Trophoblast cell (in vitro differentiated cells and primary cell): Measurements from ENCODE around the gene MAP3K15.
A peak's percentile ranks its signal among the peaks of the same experiment; 100 is the strongest.
"Not testable (repeated sequence)": the region's sequence is repeated elsewhere in the genome, so short reads cannot be mapped to it uniquely, and the experiment has no call there.

Experiments used
- DNase-seq, 2 donors: peaks; one replicate each; pipeline ENCODE4 v3.0.0-alpha.2; 2016
- H2AFZ ChIP-seq: 2 replicates; pipeline ENCODE4 v1.6.1; 2013; ENCODE audit warnings: low read length, moderate library complexity, mild to moderate bottlenecking; ENCODE audit not compliant: insufficient read depth, poor library complexity
- H2AK5ac ChIP-seq: 2 replicates; pipeline ENCODE4 v1.6.1; 2013; ENCODE audit warnings: mild to moderate bottlenecking, low read length
- H2BK120ac ChIP-seq: 2 replicates; pipeline ENCODE4 v1.6.1; 2013; ENCODE audit warnings: low read length, mild to moderate bottlenecking, moderate library complexity; ENCODE audit not compliant: insufficient read depth, poor library complexity
- H2BK12ac ChIP-seq: 2 replicates; pipeline ENCODE4 v1.6.1; 2013; ENCODE audit warnings: mild to moderate bottlenecking, low read length, moderate library complexity
- H2BK5ac ChIP-seq: 2 replicates; pipeline ENCODE4 v1.6.1; 2013; ENCODE audit warnings: low read length, low read depth, moderate library complexity, mild to moderate bottlenecking; ENCODE audit not compliant: poor library complexity
- H3K14ac ChIP-seq: 2 replicates; pipeline ENCODE4 v1.6.1; 2013; ENCODE audit warnings: mild to moderate bottlenecking, low read length
- H3K18ac ChIP-seq: 2 replicates; pipeline ENCODE4 v1.6.1; 2013; ENCODE audit warnings: mild to moderate bottlenecking, low read length
- H3K23ac ChIP-seq: 2 replicates; pipeline ENCODE4 v1.6.1; 2013; ENCODE audit warnings: low read length
- H3K27ac ChIP-seq: 2 replicates; pipeline ENCODE4 v1.5.1; 2013; ENCODE audit warnings: low read depth, mild to moderate bottlenecking, inconsistent platforms, low read length, moderate library complexity
- H3K27me3 ChIP-seq: 2 replicates; pipeline ENCODE4 v1.6.1; 2013; ENCODE audit warnings: inconsistent platforms, mild to moderate bottlenecking, low read length, moderate library complexity; ENCODE audit not compliant: insufficient read depth
- H3K36me3 ChIP-seq, 2 experiments: 1 replicate in 1 of 2; 2 replicates in 1 of 2; pipeline ENCODE4 v1.6.1; 2013; ENCODE audit warnings: low read length in 2 of 2, mild to moderate bottlenecking in 2 of 2, moderate library complexity in 1 of 2; ENCODE audit not compliant: insufficient read depth in 2 of 2, control insufficient read depth in 1 of 2
- H3K4ac ChIP-seq: 2 replicates; pipeline ENCODE4 v1.6.1; 2013; ENCODE audit warnings: low read depth, mild to moderate bottlenecking, low read length, moderate library complexity
- H3K4me1 ChIP-seq, 2 experiments: 1 replicate in 1 of 2; 2 replicates in 1 of 2; pipeline ENCODE4 v1.6.1; 2013; ENCODE audit warnings: low read length in 2 of 2, mild to moderate bottlenecking in 2 of 2, moderate library complexity in 1 of 2; ENCODE audit not compliant: insufficient read depth in 2 of 2, control insufficient read depth in 1 of 2
- H3K4me2 ChIP-seq: 2 replicates; pipeline ENCODE4 v1.6.1; 2013; ENCODE audit warnings: inconsistent platforms, mild to moderate bottlenecking, low read length, moderate library complexity
- H3K4me3 ChIP-seq: 2 replicates; pipeline ENCODE4 v1.5.1; 2013; ENCODE audit warnings: mild to moderate bottlenecking, low read depth, low read length, inconsistent platforms
- H3K79me1 ChIP-seq: one replicate; pipeline ENCODE4 v1.6.1; 2013; ENCODE audit warnings: low read length
- H3K79me2 ChIP-seq: 2 replicates; pipeline ENCODE4 v1.6.1; 2013; ENCODE audit warnings: low read length, mild to moderate bottlenecking; ENCODE audit not compliant: control insufficient read depth, insufficient read depth, poor library complexity
- H3K9ac ChIP-seq: 2 replicates; pipeline ENCODE4 v1.6.1; 2013; ENCODE audit warnings: mild to moderate bottlenecking, low read length
- H3K9me3 ChIP-seq: 2 replicates; pipeline ENCODE4 v1.6.1; 2013; ENCODE audit warnings: low read depth, mild to moderate bottlenecking, control low read depth, inconsistent platforms, low read length; ENCODE audit not compliant: insufficient read depth
- H4K12ac ChIP-seq: 2 replicates; pipeline ENCODE4 v1.6.1; 2013; ENCODE audit warnings: low read depth, mild to moderate bottlenecking, low read length, moderate library complexity
- H4K8ac ChIP-seq: 2 replicates; pipeline ENCODE4 v1.6.1; 2013; ENCODE audit warnings: low read depth, mild to moderate bottlenecking, low read length, moderate library complexity
- H4K91ac ChIP-seq: one replicate; pipeline ENCODE4 v1.6.1; 2013; ENCODE audit warnings: low read depth, mild to moderate bottlenecking, low read length, moderate library complexity
- WGBS: extraction: QIAGEN DNeasy Blood & Tissue Kit; methylation state at CpG from one replicate; pipeline ENCODE4 v1.1.7; 2013; ENCODE audit warnings: missing lambda C conversion rate; ENCODE audit not compliant: insufficient read length, insufficient coverage; ENCODE audit errors: extremely low coverage; 5-methylcytosine and 5-hydroxymethylcytosine counted together

The MAP3K15 gene

GRCh38 chrX:19445772-19446171 is 69.5 kb downstream of the MAP3K15 start:
- H4K91ac ChIP-seq, H3K79me1 ChIP-seq, H3K36me3 ChIP-seq, H3K27me3 ChIP-seq, H2AK5ac ChIP-seq, H4K12ac ChIP-seq, H3K9me3 ChIP-seq, H3K18ac ChIP-seq, DNase-seq, H3K4ac ChIP-seq, H2BK120ac ChIP-seq, H2BK12ac ChIP-seq, H3K14ac ChIP-seq, H4K8ac ChIP-seq, H2BK5ac ChIP-seq, H3K9ac ChIP-seq, H3K79me2 ChIP-seq, H3K4me3 ChIP-seq, H3K23ac ChIP-seq, H3K4me2 ChIP-seq, H2AFZ ChIP-seq, H3K27ac ChIP-seq, H3K4me1 ChIP-seq: not testable (repeated sequence)
- WGBS = no CpG with 5 or more reads among the region's 10 CpGs

GRCh38 chrX:19443869-19444526 is 71.3 kb downstream of the MAP3K15 start:
- no peak overlapping the region for H3K18ac ChIP-seq
- no peak overlapping the region for H3K4me3 ChIP-seq
- no CpG with 5 or more reads among the region's 10 CpGs for WGBS
- H2AFZ ChIP-seq = no peak overlapping the region
- H3K36me3 ChIP-seq = no peaks in the 10 kb centered on the region
- no peaks in the 10 kb centered on the region for H3K9me3 ChIP-seq
- H3K4me2 ChIP-seq = no peak overlapping the region
- H2BK5ac ChIP-seq = no peak overlapping the region
- H3K9ac ChIP-seq = no peak overlapping the region
- H2AK5ac ChIP-seq = no peak overlapping the region
- no peak overlapping the region for H3K27ac ChIP-seq
- peak; percentile 52 to 80 for DNase-seq
- no peak overlapping the region for H3K4ac ChIP-seq
- no peak overlapping the region for H4K12ac ChIP-seq
- no peaks in the 10 kb centered on the region for H3K27me3 ChIP-seq
- no peak overlapping the region for H2BK120ac ChIP-seq
- H4K91ac ChIP-seq = no peak overlapping the region
- H3K23ac ChIP-seq = no peak overlapping the region
- H4K8ac ChIP-seq = no peak overlapping the region
- no peaks in the 10 kb centered on the region for H3K79me2 ChIP-seq
- no peaks in the 10 kb centered on the region for H3K4me1 ChIP-seq
- no peaks in the 10 kb centered on the region for H3K79me1 ChIP-seq
- H3K14ac ChIP-seq = no peak overlapping the region
- no peak overlapping the region for H2BK12ac ChIP-seq

GRCh38 chrX:19440713-19441112 is 74.6 kb downstream of the MAP3K15 start:
- Histone ChIP-seq H2AFZ (no peak overlapping the region), H3K4me2 (no peak overlapping the region), H3K23ac (no peak overlapping the region), H3K14ac (no peak overlapping the region), H2AK5ac (no peak overlapping the region), H3K9ac (no peak overlapping the region), H3K4me1 (no peaks in the 10 kb centered on the region), H4K8ac (no peak overlapping the region), H3K36me3 (no peaks in the 10 kb centered on the region), H3K4ac (no peak overlapping the region), H3K79me2 (no peaks in the 10 kb centered on the region), H3K79me1 (no peaks in the 10 kb centered on the region), H3K27ac (no peak overlapping the region), H3K27me3 (no peaks in the 10 kb centered on the region), H2BK5ac (no peak overlapping the region), H2BK12ac (no peak overlapping the region), H4K12ac (no peak overlapping the region), H2BK120ac (no peak overlapping the region), H3K9me3 (no peaks in the 10 kb centered on the region), H3K18ac (no peak overlapping the region), H3K4me3 (no peak overlapping the region), H4K91ac (no peak overlapping the region)
- no CpG with 5 or more reads among the region's 3 CpGs for WGBS
- no peak for DNase-seq

GRCh38 chrX:19422661-19423060 is 92.6 kb downstream of the MAP3K15 start:
- not testable (repeated sequence) for H3K18ac ChIP-seq, H2BK5ac ChIP-seq, H3K4me1 ChIP-seq, H3K4me2 ChIP-seq, H3K9ac ChIP-seq, H3K9me3 ChIP-seq, H3K23ac ChIP-seq, H3K27me3 ChIP-seq, H2BK12ac ChIP-seq, H3K27ac ChIP-seq, H2AK5ac ChIP-seq, H3K79me1 ChIP-seq, DNase-seq, H4K91ac ChIP-seq, H3K4ac ChIP-seq, H3K36me3 ChIP-seq, H2BK120ac ChIP-seq, H3K79me2 ChIP-seq, H3K4me3 ChIP-seq, H3K14ac ChIP-seq, H4K12ac ChIP-seq, H4K8ac ChIP-seq, H2AFZ ChIP-seq
- WGBS = no CpG with 5 or more reads among the region's 4 CpGs
